HG02623 (cell line): ENCODE measurements around the gene GLIS1.

Experiments used
- ATAC-seq: cut with Tn5 transposase; IDR thresholded peaks from one replicate; pipeline ENCODE4 v1.9.1; 2021; ENCODE audit warnings: moderate library complexity; ENCODE audit not compliant: unreplicated experiment

The GLIS1 gene

GRCh38 chr1:53736290-53736689 lies 2.7 kb downstream of the GLIS1 start:
- ATAC-seq: no peak

- ATAC-seq: no peak
Measured at GRCh38 chr1:53735681-53736080, 3.3 kb downstream of the GLIS1 start.

DNA sequence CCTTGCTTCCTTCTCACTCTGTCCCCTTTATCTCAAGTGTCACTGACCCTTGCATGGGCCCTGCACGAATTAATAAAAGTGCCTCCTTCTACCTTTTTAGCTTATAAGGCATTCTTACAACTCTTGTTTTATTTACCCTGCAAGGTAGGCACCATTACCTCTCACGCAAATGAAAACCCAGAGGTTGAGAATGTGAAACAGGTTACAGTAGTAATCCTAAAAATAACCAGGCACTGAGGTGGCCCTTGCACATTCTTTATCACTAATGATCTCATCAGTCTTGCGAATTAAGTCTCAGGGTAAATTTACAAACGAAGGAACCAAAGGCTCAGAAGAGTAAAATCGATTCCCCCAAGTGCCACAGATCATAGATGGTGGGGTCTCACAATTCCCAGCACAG lies 3.7 kb downstream of the GLIS1 start:
- no peak for ATAC-seq

DNA sequence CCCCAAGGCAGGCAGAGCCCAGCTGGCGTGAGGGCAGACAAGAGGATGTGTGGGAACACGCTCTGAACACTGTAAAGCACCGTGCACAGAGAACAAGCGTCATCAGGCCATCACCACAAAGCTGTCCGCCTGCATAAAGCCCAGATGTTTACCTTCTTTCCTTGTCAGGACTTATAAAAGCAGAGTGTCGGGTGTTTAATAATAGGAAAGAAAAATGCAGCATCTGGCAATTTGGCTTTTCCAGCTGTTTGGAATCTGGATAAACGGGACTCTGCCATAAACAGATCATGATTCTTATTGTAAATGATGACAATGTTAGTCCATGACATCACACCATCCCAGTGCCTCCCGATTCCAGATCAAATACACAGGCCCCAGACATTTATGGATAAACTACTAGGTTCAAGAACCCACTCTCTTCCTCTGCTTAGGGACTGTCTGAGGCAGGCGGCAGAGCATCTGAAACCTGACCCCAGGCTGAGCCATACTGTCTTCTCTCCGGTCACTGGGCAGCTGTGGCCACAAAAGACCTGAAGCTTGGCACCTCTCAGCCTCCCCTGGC lies 4.2 kb downstream of the GLIS1 start:
- ATAC-seq: no peak

- ATAC-seq: no peak
Measured at GRCh38 chr1:53733975-53734649, 4.9 kb downstream of the GLIS1 start.

GRCh38 chr1:53733447-53733931 lies 5.5 kb downstream of the GLIS1 start:
- ATAC-seq: no peak

DNA sequence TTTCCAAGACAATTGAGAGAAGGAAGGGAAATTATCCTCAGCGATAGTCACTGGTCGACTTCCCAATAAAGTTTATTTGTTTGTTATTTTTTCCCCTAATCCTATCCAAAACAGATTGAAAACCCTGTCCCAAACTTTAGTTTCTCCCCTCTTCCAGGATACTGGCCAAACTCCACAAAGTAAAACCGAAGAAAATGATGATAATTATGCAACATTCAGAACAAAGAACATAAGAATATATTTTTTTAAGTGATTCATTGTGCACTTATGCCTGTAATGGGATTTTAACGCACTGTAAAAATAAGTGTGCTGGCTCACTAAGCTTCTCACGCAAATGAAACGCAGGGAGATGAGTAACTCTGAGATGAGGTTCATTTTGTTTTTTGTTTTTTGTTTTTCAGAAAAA lies 6.0 kb downstream of the GLIS1 start:
- ATAC-seq: no peak

- ATAC-seq: no peak
Measured at GRCh38 chr1:53732409-53732808, 6.6 kb downstream of the GLIS1 start.

- ATAC-seq: no peak
Measured at GRCh38 chr1:53731779-53732305, 7.1 kb downstream of the GLIS1 start.

DNA sequence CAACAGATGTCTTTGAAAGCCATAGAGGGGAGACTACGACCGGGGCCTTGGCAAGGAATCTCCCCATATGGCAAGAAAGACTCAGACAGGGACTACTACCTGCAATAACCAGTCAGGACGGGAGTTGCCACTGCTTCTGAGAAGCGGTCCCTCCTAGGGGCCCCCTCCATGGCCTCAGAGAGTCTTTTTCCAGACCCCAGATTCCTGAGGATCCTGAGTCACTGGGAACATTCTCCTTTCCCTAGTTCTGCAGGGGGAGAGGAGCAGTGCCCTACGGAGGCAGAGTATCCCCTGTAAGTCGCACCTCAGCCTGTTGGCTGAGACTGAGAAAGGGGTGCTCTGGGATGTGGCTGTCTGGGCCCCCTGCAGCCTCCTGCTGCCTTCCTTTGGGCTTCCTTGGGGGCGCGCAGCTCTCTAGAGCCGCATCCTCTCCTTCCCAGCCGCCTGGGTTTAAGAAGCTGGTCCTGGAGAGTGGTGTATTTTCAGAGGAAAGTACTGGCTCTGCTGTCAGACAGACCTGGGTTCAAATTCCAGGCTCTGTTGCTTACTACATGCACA lies 7.8 kb downstream of the GLIS1 start:
- no peak for ATAC-seq

DNA sequence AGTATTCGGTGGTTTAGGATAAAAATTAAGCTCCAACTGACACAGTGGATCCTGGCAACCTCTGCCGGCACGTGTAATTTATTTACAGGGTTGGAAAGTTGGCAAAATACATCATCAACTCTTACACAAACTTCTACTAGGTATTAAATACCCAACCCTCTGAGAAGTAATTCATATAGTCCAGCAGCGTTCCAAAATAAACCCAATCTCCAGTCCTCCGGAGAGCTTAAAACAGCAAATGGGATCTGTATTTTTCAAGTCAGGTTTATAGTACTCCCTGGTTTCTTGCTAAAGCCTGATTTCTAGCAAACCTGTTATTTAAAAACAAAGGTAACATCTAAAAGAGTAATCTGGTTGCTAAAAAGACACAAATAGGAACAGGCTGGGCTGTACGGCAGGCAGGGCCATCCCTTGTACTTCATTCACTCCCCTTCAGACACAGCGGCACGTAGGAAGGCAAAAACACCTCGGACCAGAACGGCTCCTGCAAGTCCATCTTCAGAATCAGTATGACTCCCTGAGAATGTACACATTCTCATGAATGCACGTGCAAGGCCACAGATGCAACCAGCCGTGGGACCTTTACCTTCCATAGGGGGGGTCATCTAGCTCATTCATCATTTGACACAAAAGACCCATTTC lies 8.6 kb downstream of the GLIS1 start:
- ATAC-seq: no peak

- ATAC-seq: no peak
Measured at GRCh38 chr1:53729456-53730223, 9.3 kb downstream of the GLIS1 start.

GRCh38 chr1:53728702-53729455 lies 10.1 kb downstream of the GLIS1 start:
- no peak for ATAC-seq

GRCh38 chr1:53728196-53728595 lies 10.8 kb downstream of the GLIS1 start:
- ATAC-seq: no peak

- no peak for ATAC-seq
Measured at GRCh38 chr1:53727461-53728092, 11.4 kb downstream of the GLIS1 start.

GRCh38 chr1:53726009-53726600 lies 12.9 kb downstream of the GLIS1 start:
- no peak for ATAC-seq

DNA sequence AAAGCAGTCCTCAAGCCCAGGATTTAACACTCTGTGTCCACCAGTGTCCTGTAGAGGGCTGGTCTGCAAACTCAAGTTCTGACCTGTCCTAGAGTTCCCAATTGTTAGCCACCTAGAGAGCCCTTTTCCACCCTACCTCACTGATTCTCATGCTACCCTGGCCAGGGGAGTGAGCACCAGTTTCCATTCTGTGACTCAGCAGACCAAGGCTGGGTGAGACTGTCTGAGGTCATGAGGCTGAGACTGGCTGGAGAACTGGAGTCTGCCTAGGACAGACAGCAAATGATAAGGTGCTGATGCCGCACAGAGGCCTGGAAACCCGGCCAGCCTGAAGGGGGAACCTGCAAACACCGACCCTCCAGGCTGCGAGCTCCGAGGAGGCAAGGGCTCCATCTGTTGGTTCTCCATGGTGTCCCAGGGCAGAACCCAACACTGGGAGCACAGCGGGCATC lies 13.7 kb downstream of the GLIS1 start:
- no peak for ATAC-seq

DNA sequence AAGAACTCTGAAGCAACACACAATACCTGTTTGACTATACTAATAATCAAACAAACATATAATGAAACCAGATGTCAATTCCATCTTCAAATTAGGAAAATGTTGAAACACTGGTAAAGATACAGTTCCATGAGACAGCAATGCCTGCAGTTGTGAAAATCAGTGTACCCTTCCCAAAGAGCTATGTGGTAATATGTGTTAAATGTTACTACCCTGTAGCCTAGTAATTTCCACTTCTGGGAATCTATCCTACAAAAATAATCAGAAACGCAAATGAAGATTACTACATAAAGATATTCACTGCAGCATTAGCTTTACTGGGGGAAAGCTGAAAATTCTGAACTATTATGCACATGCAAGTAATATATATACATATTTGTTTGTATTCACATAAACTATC lies 16.9 kb downstream of the GLIS1 start:
- ATAC-seq: no peak

- no peak for ATAC-seq
Measured at GRCh38 chr1:53721088-53721487, 17.9 kb downstream of the GLIS1 start.
